PC-3 (cell line): Measurements from ENCODE around the gene TAL1. TPM values are rescaled to one million over a fixed set of nuclear protein-coding genes. Genes with fewer than 3 reads are reported as not detected.

ENCODE experiments used
- ATAC-seq: fragments of 200-7000 bp; cut with Tn5 transposase; 2 replicates; pipeline ENCODE4 v1.9.1; 2020; ENCODE audit warnings: mild to moderate bottlenecking, moderate library complexity
- BruUV-seq: library from RNA; stranded (reverse); fragments of 400-500 nt; replicated peaks from 2 replicates; lab custom pipeline; 2021; lab: Mats Ljungman, UMichigan
- CTCF ChIA-PET: fragments of 300-600 bp; sonication (Branson Sonifier 250); formaldehyde crosslinking; loops from one replicate; lab custom pipeline; 2022; ENCODE audit warnings: antibody characterized with exemption; lab: Charles Lee
- POLR2A ChIA-PET: fragments of 300-600 bp; sonication (Branson Sonifier 250); formaldehyde crosslinking; loops from one replicate; lab custom pipeline; 2022; ENCODE audit warnings: antibody characterized with exemption; ENCODE audit not compliant: unreplicated experiment; lab: Charles Lee
- DNase-seq: peaks from one replicate; pipeline ENCODE4 v3.0.0-alpha.2; 2015
- H2AFZ ChIP-seq: fragments of 300-600 bp; sonication (generic); 2 replicates; pipeline ENCODE4 v1.6.0; 2016; ENCODE audit warnings: antibody characterized with exemption, low read length
- H3F3A ChIP-seq: fragments of 300-600 bp; sonication (generic); one replicate; pipeline ENCODE4 v1.6.0; 2017; ENCODE audit warnings: antibody characterized with exemption, low read length, control low read depth, mild to moderate bottlenecking; ENCODE audit not compliant: unreplicated experiment
- H3K27ac ChIP-seq: fragments of 300-600 bp; sonication (generic); 2 replicates; pipeline ENCODE4 v1.5.1; 2016; ENCODE audit warnings: mild to moderate bottlenecking, low read length
- H3K27me3 ChIP-seq: fragments of 300-600 bp; sonication (generic); 2 replicates; pipeline ENCODE4 v1.6.1; 2016; ENCODE audit warnings: low read length, mixed read lengths
- H3K36me3 ChIP-seq: fragments of 300-600 bp; sonication (generic); 2 replicates; pipeline ENCODE4 v1.6.1; 2016; ENCODE audit warnings: low read depth, mixed run types, low read length, mixed read lengths
- H3K4me1 ChIP-seq: fragments of 300-600 bp; sonication (generic); 2 replicates; pipeline ENCODE4 v1.5.1; 2016; ENCODE audit warnings: low read length; ENCODE audit not compliant: insufficient read depth
- H3K4me2 ChIP-seq: fragments of 300-600 bp; sonication (generic); 2 replicates; pipeline ENCODE4 v1.6.0; 2016; ENCODE audit warnings: low read length
- H3K4me3 ChIP-seq: fragments of 300-600 bp; sonication (generic); 2 replicates; pipeline ENCODE4 v1.5.1; 2016; ENCODE audit warnings: mild to moderate bottlenecking, low read length, mixed read lengths
- H3K79me2 ChIP-seq: fragments of 300-600 bp; sonication (generic); 2 replicates; pipeline ENCODE4 v1.6.1; 2017; ENCODE audit warnings: low read length, mixed read lengths
- H3K9ac ChIP-seq: fragments of 300-600 bp; sonication (generic); 2 replicates; pipeline ENCODE4 v1.6.0; 2016; ENCODE audit warnings: mild to moderate bottlenecking, low read length
- H3K9me2 ChIP-seq: fragments of 300-600 bp; sonication (generic); replicated peaks from 2 replicates; pipeline ENCODE4 v1.6.1; 2016; ENCODE audit warnings: mixed run types, low read length, mixed read lengths
- H3K9me3 ChIP-seq: fragments of 300-600 bp; sonication (generic); 2 replicates; pipeline ENCODE4 v1.6.1; 2016; ENCODE audit warnings: low read length, mixed read lengths
- H4K20me1 ChIP-seq: fragments of 300-600 bp; sonication (generic); 2 replicates; pipeline ENCODE4 v1.6.1; 2016; ENCODE audit warnings: low read length, mixed read lengths
- CTCF ChIP-seq: fragments of 300-600 bp; sonication (generic); conservative IDR thresholded peaks from 2 replicates; pipeline ENCODE4 v1.5.1; 2017; ENCODE audit warnings: antibody characterized with exemption, low read depth, mild to moderate bottlenecking, low read length
- EZH2 ChIP-seq: fragments of 300-600 bp; sonication (generic); IDR thresholded peaks from one replicate; pipeline ENCODE4 v1.6.1; 2017; ENCODE audit warnings: antibody characterized with exemption, mild to moderate bottlenecking, low read length; ENCODE audit not compliant: unreplicated experiment
- EZH2phosphoT487 ChIP-seq: fragments of 300-600 bp; sonication (generic); IDR thresholded peaks from 2 replicates; pipeline ENCODE4 v1.6.1; 2018; ENCODE audit warnings: mild to moderate bottlenecking, antibody characterized with exemption, low read length, borderline replicate concordance
- intact Hi-C: fragments of 100-400 bp; cut with micrococcal nuclease; formaldehyde crosslinking; loops from 2 replicates; pipeline ENCODE4 v1.9.0; 2023
- total RNA-seq: library from RNA; depleted of rRNA; stranded (reverse); fragments of >200 nt; gene quantifications from 2 replicates; pipeline ENCODE4 v1.2.3, GENCODE V29; 2014

The TAL1 gene
- total RNA-seq, 1 experiment from 2014 or later, result not detected

GRCh38 chr1:47252369-47252768 is 20.3 kb upstream of the TAL1 start:
- H2AFZ ChIP-seq, result no peak overlapping the region
- no peaks in the 10 kb centered on the region for H3K79me2 ChIP-seq
- H3K27ac ChIP-seq, result no peak overlapping the region
- no peak overlapping the region for H3K4me3 ChIP-seq
- no peak overlapping the region for H3K4me2 ChIP-seq
- H3K36me3 ChIP-seq, result peaks cover 30% of the 10 kb centered on the region
- ChIA-PET POLR2A (interaction anchor here (0.8 kb wide), 1 partner anchor 11 kb away, joined by 16 read pairs; no protein-coding TSS in a partner anchor), CTCF (interaction anchor here (0.6 to 0.7 kb wide), 2 partner anchors 59 to 73 kb away, joined by 3 to 4 read pairs; no protein-coding TSS in a partner anchor)
- no peak for TF ChIP-seq EZH2
- TF ChIP-seq CTCF, result no peak
- TF ChIP-seq EZH2phosphoT487, result no peak
- no peaks in the 10 kb centered on the region for H3F3A ChIP-seq
- peak; percentile 66 for ATAC-seq
- no peaks in the 10 kb centered on the region for H3K27me3 ChIP-seq
- peak; percentile 26 for DNase-seq
- intact Hi-C loops, result no loop called here
- H3K9ac ChIP-seq, result no peak overlapping the region
- no peaks in the 10 kb centered on the region for H3K9me2 ChIP-seq
- no TSS peak for BruUV-seq
- H3K9me3 ChIP-seq, result no peaks in the 10 kb centered on the region
- no peaks in the 10 kb centered on the region for H3K4me1 ChIP-seq
- H4K20me1 ChIP-seq, result no peaks in the 10 kb centered on the region

GRCh38 chr1:47249755-47250154 is 17.7 kb upstream of the TAL1 start:
- no peaks in the 10 kb centered on the region for H3F3A ChIP-seq
- peaks cover 20% of the 10 kb centered on the region for H3K36me3 ChIP-seq
- ATAC-seq (peak; percentile 64), DNase-seq (peak; percentile 24)
- H4K20me1 ChIP-seq, result no peaks in the 10 kb centered on the region
- TF ChIP-seq CTCF (no peak), EZH2phosphoT487 (no peak), EZH2 (no peak)
- H3K4me2 ChIP-seq, result no peak overlapping the region
- ChIA-PET CTCF (no interaction called here), POLR2A (no interaction called here)
- H3K4me1 ChIP-seq, result no peaks in the 10 kb centered on the region
- no peak overlapping the region for H2AFZ ChIP-seq
- no peaks in the 10 kb centered on the region for H3K27me3 ChIP-seq
- no peaks in the 10 kb centered on the region for H3K9me2 ChIP-seq
- H3K9ac ChIP-seq, result no peak overlapping the region
- H3K4me3 ChIP-seq, result no peak overlapping the region
- H3K9me3 ChIP-seq, result no peaks in the 10 kb centered on the region
- BruUV-seq, result no TSS peak
- no peak overlapping the region for H3K27ac ChIP-seq
- intact Hi-C loops, result no loop called here
- H3K79me2 ChIP-seq, result no peaks in the 10 kb centered on the region

GRCh38 chr1:47244339-47244862 is 12.4 kb upstream of the TAL1 start:
- BruUV-seq, result no TSS peak
- no peak for DNase-seq
- no peak for ATAC-seq
- Histone ChIP-seq H3K27me3 (no peaks in the 10 kb centered on the region), H3F3A (no peaks in the 10 kb centered on the region), H3K36me3 (no peaks in the 10 kb centered on the region), H4K20me1 (no peaks in the 10 kb centered on the region), H3K4me1 (no peaks in the 10 kb centered on the region), H3K9me3 (no peaks in the 10 kb centered on the region), H3K4me3 (no peak overlapping the region), H3K27ac (no peak overlapping the region), H3K9me2 (no peaks in the 10 kb centered on the region), H3K79me2 (no peaks in the 10 kb centered on the region), H3K4me2 (no peak overlapping the region), H2AFZ (no peak overlapping the region), H3K9ac (no peak overlapping the region)
- intact Hi-C loops, result no loop called here
- POLR2A ChIA-PET, result no interaction called here
- CTCF ChIA-PET, result no interaction called here
- no peak for TF ChIP-seq EZH2
- TF ChIP-seq EZH2phosphoT487, result no peak
- no peak for TF ChIP-seq CTCF
